OCI-LY1 (cell line): ENCODE data around the gene TRMT1L.

Source experiments
- EZH2 ChIP-seq: fragments of 200-600 bp; sonication (generic), shearing (Covaris generic); IDR thresholded peaks from 2 replicates; pipeline ENCODE4 v1.8.0; 2017; ENCODE audit warnings: borderline replicate concordance, mixed run types, mild to moderate bottlenecking, antibody characterized with exemption, low read length, moderate library complexity, mixed read lengths
- TF ChIP-seq, protein P1 (sequence below): fragments of 200-600 bp; sonication (generic), shearing (Covaris generic); IDR thresholded peaks from 2 replicates; pipeline ENCODE4 v1.5.1; 2017; ENCODE audit warnings: mild to moderate bottlenecking, antibody characterized with exemption, low read length, moderate library complexity, mixed read lengths

DNA sequence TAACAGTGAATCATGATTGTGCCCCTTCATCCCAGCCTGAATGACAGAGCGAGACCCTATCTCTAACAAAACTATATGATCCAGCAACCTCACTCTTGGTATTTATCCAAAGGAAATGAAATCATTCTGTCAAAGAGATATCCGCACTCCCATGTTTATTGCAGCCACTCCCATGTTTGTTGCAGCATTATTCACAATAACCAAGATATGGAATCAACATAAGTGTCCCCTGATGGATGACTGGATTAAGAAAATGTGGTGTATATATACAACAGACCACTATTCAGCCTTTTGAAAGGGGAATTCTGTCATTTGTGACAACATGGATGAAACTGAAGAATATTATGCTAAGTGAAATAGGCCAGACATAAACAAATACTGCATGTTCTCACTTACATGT lies 44.4 kb downstream of the TRMT1L start:
- TF ChIP-seq, protein P1, sequence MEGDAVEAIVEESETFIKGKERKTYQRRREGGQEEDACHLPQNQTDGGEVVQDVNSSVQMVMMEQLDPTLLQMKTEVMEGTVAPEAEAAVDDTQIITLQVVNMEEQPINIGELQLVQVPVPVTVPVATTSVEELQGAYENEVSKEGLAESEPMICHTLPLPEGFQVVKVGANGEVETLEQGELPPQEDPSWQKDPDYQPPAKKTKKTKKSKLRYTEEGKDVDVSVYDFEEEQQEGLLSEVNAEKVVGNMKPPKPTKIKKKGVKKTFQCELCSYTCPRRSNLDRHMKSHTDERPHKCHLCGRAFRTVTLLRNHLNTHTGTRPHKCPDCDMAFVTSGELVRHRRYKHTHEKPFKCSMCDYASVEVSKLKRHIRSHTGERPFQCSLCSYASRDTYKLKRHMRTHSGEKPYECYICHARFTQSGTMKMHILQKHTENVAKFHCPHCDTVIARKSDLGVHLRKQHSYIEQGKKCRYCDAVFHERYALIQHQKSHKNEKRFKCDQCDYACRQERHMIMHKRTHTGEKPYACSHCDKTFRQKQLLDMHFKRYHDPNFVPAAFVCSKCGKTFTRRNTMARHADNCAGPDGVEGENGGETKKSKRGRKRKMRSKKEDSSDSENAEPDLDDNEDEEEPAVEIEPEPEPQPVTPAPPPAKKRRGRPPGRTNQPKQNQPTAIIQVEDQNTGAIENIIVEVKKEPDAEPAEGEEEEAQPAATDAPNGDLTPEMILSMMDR, result no peak
- no peak for TF ChIP-seq EZH2
